GM18498 (cell line): Measurements from ENCODE around the gene CDS1.
"Not testable (repeated sequence)": the region's sequence is repeated elsewhere in the genome, so short reads cannot be mapped to it uniquely, and the experiment has no call there.

Experiments used
- ATAC-seq: cut with Tn5 transposase; IDR thresholded peaks from one replicate; pipeline ENCODE4 v1.9.1; 2021; ENCODE audit warnings: mild to moderate bottlenecking, moderate library complexity; ENCODE audit not compliant: unreplicated experiment

CDS1 gene

DNA sequence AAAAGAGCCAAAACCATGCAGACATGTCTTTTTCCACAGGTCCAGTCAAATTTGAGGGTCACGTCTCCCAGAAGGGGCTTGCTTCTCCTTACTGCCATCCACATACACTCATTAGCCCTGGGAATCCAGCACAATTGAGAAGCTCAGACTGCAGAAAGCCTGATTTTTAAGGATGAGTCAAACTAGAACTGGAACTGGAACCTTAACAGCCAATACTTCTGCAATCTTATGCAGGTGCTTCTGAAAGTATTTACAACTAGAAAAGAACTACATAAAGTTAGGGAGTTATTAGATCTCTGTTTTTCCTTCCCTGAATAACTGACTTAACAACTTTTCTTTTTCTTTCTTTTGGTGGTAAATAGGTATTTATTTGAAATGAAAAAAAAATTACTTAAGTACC is 86.3 kb downstream of the CDS1 start:
- no peak for ATAC-seq

GRCh38 chr4:84672177-84672576 is 89.2 kb downstream of the CDS1 start:
- no peak for ATAC-seq

GRCh38 chr4:84673475-84674240 is 90.7 kb downstream of the CDS1 start:
- ATAC-seq = no peak

- no peak for ATAC-seq
These were observed 94.2 kb downstream of the CDS1 start for GRCh38 chr4:84677093-84677492.

DNA sequence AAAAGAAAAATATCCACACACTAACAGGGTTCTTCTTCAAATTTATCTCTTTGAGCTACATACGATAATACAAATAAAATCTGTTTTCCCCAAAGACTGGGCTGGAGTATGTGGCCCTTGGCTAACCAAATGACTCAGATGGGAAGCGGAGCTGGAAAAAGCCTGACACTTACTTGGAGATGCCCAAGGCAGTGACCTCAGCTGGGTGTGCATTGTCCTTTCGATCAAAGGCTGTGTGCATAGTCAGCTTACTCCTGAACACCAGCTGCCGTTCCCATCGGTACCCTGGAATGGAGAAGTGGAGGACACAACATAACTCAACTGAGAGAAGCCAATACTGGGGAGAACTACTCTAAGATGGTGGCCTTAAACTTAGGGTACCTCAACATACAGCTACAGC is 95.1 kb downstream of the CDS1 start:
- ATAC-seq = no peak

DNA sequence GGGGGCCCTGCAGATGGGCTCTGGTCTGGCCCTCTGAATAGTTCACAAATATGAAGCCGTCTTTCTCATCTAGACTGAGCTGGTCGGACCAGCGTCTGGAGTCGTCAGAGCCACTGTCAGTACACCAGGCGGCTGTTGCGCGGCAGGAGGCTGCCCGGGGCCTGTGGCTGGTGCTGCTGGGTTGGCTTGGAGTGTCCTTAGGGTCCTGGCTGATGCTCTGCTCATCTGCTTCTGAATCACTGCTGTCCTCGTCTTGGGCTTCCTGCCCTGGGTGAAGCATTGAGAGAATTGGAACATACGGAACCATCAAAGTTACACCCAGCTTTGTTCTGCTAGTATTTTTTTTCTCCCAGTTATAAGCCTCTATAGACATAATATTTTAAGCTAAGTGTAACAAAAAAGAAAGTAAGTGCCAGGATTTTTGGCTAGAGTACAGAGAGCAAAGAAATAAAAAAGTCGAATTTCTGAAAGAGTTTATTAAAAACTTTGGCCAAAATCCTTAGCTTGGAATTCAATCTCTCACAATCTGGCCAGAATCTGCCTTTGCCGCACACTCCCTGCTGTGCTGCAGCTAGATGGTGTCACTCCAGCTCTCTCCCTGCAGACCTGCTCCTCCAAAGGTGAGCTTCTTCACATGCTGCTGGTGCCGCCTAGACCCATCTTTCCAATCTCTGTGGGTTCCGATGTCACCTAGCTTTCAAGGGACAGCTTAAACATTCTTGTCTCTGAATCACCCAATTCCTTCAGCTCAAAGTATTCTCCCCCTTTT is 96.2 kb downstream of the CDS1 start:
- no peak for ATAC-seq

- ATAC-seq = no peak
These were observed 98.0 kb downstream of the CDS1 start for GRCh38 chr4:84680956-84681355.

GRCh38 chr4:84681486-84682274 is 98.8 kb downstream of the CDS1 start:
- ATAC-seq = no peak

- not testable (repeated sequence) for ATAC-seq
These were observed 99.7 kb downstream of the CDS1 start for GRCh38 chr4:84682661-84683060.

- no peak for ATAC-seq
These were observed 100.3 kb downstream of the CDS1 start for GRCh38 chr4:84683064-84683850.

GRCh38 chr4:84684361-84684760 is 101.4 kb downstream of the CDS1 start:
- no peak for ATAC-seq

GRCh38 chr4:84685105-84685504 is 102.2 kb downstream of the CDS1 start:
- ATAC-seq = no peak

- no peak for ATAC-seq
These were observed 105.7 kb downstream of the CDS1 start for GRCh38 chr4:84688605-84689004.

GRCh38 chr4:84689197-84689596 is 106.3 kb downstream of the CDS1 start:
- ATAC-seq = no peak

DNA sequence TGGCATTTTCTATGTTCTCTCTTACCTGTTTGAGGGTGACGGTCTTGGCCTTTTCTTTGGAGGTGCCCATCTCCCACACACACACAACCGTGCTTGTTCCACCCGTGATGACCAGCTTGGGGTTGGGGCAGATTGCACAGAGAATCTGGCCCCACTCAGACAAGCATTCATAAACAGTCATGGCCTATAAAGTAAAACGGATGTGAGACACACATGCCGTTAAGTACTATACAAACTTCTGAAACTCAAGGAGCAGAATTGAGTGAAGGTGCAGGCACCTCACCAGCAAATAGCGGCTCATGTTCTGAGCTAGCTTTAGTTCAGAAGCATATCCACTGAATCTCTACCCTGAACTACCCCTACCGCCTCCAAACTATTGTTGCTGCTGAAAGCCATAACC is 107.6 kb downstream of the CDS1 start:
- no peak for ATAC-seq

- ATAC-seq = no peak
These were observed 108.3 kb downstream of the CDS1 start for GRCh38 chr4:84691170-84691691.

DNA sequence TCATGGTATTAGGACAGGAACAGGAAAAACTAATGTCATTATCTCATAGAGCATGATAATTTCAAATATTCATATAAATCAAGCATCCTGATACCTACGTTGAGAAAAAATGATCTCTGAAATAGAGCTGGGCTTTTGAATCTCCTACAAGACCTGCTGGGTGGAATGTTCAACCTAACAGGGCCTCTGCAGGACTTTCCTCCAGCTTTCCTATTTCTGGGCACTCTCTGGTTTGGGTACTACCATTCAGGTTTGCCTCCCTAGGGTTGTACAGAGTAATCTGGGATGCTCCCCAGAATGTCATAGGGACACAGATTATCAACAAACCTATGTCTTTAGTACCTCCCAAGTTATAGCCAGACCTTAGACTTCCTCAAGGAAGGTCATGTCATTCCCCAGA is 108.9 kb downstream of the CDS1 start:
- no peak for ATAC-seq

- ATAC-seq = no peak
These were observed 114.2 kb downstream of the CDS1 start for GRCh38 chr4:84697159-84697558.

GRCh38 chr4:84697615-84698201 is 114.8 kb downstream of the CDS1 start:
- no peak for ATAC-seq

- no peak for ATAC-seq
These were observed 116.2 kb downstream of the CDS1 start for GRCh38 chr4:84699001-84699671.
